Stromal cell of bone marrow (primary cell): Measurements from ENCODE around the gene SLC6A6.

ENCODE experiments used
- DNase-seq: peaks from one replicate; pipeline ENCODE4 v3.0.0-alpha.2; 2012; ENCODE audit warnings: low read depth

The SLC6A6 gene

DNA sequence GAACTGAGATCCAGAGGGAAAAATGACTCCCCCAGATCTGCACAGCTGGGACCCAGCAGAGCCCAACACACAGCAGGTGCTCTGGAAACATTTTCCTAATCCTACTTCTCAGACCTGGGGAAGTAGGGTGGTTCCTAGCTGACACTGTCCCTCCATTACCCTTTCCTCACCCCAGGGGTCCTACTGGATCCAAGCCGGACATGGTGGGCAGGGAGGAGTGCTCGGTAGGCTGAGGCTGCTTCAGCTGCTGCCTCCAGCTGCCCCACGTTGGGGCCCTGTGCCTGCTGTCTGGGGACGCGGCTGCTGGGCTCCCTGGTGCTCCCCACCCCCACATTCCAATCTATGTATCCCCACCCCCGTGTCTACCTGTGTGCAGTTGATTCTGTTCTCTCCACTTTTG lies 29.8 kb upstream of the SLC6A6 start:
- DNase-seq, result no peak

DNA sequence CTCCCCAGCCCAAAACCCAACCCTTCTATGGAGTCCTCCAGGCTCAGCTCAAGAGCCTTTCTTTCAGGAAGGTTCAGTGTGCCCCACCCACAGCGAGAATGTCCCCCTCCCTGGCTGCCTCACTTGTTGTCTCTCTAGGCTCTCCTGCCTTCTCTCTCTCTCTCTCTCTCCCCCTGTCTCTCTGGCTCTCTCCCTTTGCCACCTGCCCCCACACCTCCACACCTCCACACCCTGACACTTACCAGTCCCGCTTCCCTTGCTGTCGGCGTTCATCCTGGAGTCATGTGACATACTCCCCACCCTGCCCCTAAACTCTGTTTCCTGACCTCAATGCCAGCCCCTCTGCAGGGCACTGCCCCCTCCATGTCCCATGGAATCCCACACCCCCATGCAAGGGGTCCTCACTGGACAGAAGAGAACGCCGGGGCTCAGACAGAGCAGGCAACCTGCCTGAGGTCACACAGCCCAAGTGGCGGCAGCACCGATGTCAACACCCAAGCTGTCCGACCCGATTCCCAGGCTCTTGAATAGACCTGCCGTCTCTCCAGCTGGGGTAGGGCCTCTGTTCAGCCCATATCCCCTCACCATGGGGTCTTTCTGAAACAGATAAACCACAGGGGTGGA lies 28.5 kb upstream of the SLC6A6 start:
- no peak for DNase-seq

DNA sequence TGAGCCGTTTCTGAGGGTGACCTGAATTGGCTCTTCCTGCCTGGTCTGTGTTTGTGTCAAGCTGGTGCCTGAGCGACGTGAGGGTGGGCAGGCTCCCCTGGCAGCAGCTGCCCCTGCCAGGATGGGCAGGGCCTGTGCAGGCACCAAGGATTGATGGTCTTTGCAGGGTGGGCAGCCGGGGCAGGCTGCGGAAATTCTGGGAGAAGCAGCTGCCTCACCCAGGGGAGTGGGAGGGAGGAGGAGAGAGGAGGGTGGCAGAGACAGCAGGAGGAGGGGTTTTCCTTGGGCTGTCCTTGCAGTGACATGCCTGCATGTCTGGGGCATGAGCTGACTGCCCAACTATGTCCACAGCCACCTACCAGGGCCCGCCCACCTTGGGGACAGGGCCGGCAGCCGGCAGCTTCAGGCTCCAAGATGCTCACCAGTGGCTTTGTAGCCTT lies 27.9 kb upstream of the SLC6A6 start:
- no peak for DNase-seq

DNA sequence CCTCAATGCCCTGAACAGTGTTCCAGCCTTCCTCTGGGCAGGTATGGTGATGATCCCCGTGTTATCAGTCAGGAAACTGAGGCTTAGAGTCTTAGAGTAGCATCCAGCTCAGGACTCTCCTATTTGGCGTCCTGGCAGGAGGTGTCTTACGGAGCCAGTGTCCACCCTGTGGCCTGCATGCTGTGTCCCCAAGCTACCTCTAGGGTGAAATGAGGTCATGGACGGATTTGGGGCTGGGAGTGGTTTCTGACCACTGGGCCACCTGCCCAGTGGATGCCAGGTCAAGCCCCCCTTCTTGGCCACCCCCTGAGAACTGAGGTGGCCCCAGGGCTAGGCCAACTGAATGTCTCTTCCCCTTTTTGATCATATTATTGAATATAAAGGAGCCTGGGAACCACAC lies 27.2 kb upstream of the SLC6A6 start:
- DNase-seq, result no peak

DNA sequence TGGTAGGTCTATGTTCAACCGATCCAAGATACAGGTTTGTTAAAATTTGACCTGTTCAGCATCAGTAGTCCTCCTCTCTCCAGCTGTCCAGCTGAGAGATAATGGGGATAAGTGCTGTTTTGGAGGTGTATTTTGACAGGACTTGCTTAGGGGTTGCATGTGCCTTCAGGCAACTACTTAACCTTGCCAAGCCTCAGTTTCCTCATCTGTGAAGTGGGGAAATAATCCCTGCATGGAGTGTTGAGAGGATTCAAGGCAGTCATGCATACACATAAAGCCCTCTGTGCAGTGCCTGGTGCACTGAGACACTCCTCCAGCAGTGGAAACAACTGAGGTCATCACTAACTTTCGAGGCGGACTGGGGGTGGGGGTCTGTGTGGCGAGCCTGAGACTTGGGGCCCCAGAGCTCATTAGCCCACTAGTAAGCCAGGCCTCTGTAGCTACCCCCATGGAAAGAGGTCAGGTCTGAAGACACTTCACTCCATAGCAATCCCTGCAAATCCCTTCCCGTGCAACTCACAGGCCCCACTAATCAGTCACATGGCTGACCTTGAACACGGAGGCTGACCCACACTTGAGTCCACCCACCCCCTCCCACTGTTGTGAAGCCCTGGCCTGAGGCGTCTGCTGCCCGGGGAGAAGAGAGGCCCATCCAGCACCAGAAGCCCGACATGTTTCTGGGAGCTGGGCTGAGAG lies 25.9 kb upstream of the SLC6A6 start:
- no peak for DNase-seq

DNA sequence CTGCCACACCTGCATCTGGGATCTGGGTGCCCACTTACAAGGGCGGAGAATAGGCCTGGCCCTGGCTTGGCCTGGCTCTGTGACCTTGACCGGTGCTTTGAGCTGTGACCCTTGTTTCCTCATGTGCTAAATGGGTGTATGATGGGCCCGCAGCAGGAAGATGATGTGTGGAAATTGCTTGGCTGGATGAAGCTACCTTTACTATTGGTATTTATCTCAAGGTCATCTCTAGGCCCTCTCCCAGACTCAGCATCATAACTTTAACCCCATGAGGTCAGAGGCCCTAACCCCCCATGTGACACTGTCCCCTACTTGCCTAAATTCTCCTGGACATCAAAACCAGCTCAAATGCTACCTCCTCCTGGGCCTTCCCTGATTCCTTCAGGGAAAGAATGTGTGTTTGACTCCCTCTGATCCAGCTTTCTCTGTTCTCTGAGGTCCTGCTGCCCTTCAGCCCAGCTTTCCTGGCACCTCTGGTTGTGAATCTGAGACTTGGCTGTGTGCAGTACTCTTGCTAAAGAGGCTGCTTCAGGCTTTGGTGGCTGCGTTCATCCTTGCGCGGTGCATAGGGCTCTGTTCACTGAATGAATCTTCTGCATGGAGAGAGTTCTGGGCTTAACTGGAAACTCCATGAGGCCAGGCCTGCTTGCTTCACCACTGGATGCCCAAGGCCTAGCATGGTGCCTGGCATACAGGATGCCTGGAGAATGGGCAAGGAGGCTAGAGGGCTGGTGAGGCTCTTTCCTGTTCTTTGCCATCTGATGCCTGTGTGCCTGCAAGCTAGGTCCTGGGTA lies 25.2 kb upstream of the SLC6A6 start:
- DNase-seq, result no peak

DNA sequence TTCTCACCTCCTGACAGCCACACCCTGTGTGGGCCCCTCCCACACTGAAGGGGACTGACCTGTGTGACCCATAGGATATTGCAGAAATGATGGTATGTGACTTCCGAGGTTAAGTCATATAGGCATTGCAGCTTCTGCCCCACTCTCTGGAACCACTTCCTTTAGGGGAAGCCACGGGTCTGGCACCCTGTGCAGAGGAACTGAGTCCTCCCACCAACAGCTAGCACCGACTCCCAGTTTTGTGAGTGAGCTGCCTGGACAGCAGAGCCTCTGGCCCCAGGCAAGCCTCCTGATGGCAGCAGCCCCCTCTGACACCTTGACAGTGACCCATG lies 24.6 kb upstream of the SLC6A6 start:
- no peak for DNase-seq

DNA sequence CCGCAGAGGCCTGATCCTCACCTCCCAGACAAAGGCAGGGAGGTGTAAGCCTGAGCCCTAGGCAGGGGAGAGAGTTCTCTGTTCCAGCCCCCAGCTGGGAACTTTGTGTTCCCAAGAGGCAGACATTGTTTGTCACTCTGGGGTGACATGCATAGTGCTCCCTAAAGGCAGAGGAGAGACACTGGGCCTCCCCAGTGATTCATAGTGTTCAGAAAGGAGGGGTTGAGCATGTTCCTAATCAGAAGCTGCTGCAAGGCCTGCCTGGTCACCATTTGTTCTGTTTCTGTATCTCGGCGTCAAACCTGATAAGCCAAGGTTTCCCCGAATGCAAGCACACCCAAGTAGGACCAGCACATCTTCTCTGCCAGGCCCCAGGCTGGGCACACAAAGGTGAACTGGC lies 24.0 kb upstream of the SLC6A6 start:
- DNase-seq, result no peak

DNA sequence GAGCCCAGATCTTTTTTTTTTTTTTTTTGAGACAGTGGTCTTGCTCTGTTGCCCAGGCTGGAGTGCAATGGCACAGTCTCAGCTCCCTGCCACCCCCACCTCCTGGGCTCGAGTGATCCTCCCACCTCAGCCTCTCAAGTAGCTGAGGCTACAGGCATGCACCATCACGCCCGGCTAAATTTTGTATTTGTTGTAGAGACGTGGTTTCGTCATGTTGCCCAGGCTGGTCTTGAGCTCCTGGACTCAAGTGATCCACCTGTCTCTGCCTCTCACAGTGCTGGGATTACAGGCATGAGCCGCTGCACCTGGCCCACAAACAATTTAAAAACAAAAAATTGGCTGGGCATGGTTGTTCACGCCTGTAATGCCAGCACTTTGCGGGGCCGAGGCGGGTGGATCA lies 22.6 kb upstream of the SLC6A6 start:
- no peak for DNase-seq

DNA sequence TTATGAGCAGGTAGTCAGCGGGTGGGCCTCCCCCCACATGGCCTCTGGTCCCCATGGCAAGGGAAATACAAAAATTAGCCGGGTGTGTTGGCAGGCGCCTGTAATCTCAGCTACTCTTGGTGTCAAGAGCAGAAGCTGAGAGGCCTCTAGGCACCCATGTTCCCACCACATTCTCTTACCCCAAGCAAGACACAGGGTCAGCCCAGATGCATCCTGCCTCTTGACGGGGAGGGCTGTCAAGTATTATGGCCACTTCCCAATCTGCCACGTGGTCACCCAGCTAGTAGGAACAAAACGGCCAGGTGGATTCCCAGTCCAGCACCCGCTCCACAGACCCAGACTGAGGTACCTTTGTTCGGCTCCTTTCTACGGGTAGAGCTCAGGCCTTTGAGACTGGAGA lies 16.2 kb upstream of the SLC6A6 start:
- DNase-seq, result no peak

DNA sequence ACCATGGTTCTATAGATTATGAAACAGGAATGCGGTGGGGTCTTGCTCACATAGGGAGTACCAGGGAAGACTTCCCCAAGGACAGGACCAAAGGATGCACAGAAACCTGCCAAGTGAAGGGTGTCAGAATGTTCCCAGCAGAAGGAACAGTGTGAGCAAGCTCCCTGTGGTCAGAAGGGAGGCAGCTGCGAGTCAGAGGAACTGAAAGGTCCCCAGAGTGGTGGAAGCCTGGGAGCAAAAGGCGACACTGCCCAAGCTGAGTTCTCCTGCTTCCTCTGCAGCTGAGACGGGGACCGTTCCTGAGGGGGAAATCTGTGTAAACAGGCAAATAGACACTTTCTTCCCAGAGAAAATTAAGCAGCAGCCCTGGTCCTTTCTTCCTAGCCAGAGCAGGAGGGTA lies 14.2 kb upstream of the SLC6A6 start:
- DNase-seq, result no peak

DNA sequence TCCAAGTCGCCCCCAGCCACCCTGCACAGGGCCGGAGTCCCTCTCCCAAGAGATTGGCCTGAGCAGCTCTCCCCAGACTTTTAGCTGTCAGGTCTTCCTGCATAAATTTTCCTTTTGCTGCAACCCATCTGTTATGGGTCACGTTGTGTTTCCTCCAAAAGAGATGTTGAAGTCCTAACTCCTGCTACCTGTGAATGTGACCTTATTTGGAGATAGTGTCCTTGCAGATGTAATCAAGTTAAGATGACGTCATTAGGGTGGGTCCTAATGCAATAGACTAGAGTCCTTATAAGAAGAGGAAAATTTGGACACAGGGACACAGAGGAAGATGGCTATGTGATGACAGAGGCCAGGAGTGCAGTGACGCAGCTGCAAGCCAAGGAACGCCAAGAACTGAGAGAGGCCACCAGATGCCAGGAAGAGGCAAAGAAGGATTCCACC lies 13.2 kb upstream of the SLC6A6 start:
- no peak for DNase-seq

DNA sequence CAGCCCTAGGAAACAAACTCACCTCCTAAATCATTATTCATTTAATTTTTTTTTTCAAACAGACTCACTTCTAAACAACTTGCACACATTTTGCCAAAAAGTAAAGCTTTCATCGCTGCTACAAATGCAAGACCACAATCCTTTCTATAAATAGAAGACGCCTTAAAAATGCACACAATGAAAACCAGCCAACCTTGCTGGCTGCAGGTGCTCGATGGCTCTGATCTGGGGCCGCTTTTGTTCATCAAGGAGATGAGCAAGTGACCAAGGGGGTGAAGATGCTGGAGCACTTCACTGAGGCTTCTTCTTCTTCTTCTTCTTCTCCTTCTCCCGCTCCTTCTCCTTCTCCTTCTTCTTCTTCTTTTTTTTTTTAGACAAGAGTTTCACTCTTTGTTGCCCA lies 12.7 kb upstream of the SLC6A6 start:
- no peak for DNase-seq

DNA sequence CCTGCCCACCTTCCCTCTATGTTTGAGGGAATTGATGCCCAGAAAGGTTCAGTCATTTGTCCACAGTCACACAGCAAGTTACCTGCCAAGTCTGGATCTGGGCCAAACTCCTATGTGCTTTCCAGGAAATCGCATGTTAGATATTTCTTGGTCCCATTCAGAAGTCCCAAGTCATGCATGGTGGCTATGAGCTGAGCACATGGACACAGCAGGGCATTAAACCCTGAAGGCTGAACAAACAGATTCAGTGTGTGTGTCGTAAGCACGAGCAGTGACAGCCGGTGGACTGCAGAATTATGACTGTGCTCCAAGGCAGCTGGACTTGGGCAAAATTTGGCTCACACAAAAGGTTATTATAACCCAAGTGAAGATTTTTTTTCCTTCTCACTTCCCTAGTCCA lies 11.4 kb upstream of the SLC6A6 start:
- DNase-seq, result peak; percentile 76

DNA sequence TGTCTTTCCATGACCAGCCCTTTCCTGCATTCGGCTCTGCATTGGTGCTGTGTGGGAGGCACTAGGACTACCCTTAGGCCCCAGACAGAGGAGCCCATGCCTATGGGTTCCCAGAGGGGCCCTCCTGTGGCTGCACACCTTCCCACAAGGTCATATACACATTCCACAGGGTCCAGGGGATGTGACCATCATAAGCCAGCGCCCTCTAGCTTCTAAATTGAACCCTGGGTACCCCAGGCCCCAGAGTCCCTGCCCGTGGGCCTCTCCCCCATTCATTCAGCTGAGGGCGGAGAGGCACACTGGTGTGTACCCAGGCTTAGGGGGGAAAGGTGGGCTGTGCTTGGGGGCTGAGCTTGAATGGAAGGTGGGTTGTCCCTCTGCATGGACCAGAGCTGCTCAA lies 10.2 kb upstream of the SLC6A6 start:
- no peak for DNase-seq

DNA sequence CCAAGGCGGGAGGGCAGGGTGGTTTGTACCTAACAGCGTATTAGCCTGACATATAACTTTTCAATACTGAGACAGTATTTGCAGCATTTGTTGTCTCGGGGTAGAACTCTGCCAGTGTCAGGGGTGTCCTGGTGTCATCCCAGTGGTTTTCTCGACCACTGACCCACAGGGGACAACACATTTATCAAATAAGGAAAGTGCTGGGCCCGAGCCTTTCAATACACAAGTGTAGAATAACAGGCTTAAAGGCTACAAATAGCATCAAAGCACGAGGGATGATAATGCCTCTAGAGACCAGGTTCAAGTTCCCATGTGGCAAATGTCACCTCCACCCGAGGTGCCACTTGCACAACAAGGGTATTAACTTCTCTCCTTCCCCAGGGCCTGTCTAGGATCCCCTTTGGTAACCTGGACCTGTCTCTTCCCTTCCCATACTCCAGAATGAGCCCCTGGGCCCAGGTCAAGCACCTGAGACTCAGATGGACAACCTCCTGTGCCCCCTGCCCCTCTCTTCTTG lies 9.5 kb upstream of the SLC6A6 start:
- DNase-seq, result no peak

DNA sequence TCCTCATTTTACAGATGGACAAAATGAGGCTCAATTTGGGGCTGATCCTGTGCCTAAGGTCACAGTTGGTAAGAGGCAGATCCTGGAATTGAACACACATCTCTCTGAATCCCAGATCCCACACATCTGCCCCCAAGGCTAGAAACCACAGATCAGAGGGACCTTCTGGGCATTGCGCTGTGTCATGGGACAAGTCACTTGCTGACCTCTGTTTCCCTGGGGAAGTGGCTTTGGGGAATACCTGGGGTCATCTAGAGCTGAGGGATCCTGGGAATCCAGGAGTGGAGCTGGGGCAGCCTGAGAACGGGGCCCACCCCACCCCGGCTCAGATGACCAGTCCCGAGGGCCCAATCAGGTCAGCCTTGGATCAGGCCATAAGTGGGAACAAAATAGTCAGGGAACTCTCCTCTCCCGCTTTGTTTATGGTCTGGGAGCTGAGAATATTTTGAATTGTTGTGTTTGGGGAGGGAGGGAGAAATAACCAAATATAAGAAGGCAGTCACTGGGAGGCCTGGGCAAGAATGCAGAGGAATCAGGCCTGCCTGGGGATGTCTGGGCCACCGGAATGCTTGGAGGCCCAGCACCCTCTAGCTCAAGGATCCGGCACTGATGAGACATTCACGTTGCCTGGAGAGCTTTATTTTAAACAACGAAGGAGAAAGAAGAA lies 8.8 kb upstream of the SLC6A6 start:
- no peak for DNase-seq

DNA sequence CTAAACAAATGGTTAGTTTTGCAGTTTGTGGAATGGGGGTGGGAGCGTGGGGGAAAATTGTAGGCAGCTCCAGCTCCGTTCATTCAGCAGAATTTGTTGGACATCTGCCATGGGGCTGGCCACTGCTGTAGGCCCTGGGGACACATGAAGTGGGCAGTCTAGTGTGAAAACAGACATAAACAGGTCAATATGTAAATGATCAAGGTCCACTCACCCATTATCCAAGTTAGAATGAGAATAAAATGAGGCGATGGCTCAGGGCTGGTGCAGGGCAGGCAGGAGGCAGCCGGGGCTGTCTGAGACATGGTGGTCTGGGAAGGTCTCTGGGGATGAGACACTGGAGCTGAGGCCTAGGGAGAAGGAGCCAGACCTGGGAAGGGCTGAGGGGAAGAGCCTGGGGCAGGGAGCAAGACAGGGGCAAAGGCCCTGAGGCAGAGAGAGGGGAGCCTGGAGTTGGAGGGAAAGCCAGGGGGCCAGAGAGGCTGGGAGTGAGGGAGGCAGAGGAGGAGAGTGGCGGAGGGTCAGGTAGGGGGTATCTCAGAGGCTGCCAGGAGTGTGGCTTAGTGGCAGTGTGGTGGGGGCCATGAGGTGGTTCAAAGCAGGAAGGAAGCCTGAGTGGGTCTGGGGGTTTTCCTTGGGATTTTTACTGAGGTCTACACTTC lies 6.2 kb upstream of the SLC6A6 start:
- DNase-seq, result no peak

DNA sequence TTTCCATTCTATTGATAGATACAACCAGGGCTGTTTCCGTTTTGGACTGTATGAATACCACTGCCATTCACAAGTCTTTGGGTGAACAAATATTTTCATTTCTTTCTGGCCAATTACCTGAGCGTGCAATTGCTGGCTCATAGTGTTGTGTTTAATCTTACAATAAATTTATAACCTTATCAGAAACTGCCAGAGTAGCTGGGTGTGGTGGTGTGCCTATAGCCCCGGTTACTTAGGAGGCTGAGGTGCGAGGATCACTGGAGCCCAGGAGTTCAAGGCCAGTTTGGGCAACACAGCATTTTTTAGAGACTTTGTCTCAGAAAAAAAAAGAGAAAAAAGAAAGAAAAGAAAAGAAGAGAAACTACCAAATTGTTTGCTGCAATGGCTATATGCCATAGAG lies 5.4 kb upstream of the SLC6A6 start:
- no peak for DNase-seq

DNA sequence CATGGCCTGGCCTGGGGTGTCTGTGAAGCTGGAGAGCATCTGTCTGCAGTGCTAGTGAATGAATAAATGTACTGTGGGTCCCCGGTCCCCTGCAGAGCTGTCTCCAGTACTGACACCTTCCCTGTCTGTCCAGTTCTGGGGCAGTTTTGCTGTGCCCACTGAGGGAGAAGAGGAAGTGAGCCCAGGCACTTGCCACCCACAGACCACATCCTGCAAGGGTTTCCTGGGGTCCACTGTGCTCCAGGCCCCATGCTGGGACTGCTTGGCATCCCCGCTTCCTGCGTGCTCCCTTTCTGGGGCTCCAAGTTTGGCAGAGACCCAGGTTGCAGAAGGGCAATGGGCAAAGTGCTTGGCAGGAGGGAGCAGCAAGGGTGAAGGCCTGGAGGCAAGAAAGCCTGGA lies 4.9 kb upstream of the SLC6A6 start:
- DNase-seq, result no peak

DNA sequence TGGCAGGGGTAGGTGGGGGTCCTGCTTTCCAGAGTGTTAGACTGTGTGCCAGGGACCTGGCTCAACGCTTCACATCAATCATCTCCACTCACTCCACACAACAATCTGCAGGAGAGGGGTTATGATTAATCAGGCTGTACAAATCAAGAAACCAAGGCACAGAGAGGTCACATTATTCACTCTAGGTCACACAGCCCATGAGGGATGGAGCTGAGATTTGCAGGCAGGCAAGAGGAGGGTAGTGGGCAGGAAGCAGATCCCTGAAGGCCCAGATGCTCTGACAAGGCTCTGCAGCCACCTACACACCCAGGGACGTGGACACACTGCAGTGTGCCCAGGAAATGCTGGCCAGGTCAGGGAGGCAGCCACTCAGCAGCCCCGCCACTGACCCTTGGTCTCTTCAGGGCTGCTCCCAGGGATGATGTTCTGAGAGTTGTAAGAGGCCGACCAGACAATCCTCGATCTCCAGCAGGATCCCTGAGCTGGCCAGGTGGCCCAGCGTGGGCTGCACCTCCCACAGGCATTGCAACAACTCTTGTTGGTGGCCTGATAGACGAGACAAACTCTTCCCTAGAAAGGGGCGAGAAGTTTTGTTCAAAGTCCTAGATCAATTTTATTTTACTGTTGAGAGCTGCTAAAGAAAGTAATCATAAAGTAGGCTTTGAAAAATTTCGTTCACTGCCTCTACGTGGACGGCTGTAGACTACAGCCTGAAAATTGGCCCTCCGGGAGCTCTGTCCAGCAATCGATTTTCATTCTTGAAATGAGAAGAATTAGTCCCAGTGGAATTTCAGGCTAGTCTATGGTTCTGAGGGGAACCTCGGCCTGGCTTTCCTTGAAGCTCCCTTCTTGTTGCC lies 4.2 kb upstream of the SLC6A6 start:
- no peak for DNase-seq
